Type B pancreatic cell (in vitro differentiated cells): ENCODE data around the gene HMG20A. TPM values are rescaled to one million over a fixed set of nuclear protein-coding genes. Genes with fewer than 3 reads are reported as not detected.

ENCODE experiments used
- DNase-seq: peaks from one replicate; pipeline ENCODE4 v3.0.0; 2021; ENCODE audit warnings: mixed read lengths; ENCODE audit not compliant: unreplicated experiment; ENCODE audit errors: extremely low spot score
- H3K27ac Mint-ChIP-seq: 2 replicates; pipeline ENCODE4 v1.8.0; 2021; ENCODE audit warnings: mild to moderate bottlenecking, mixed read lengths
- H3K27me3 Mint-ChIP-seq: 2 replicates; pipeline ENCODE4 v1.8.0; 2021; ENCODE audit warnings: mixed read lengths
- H3K36me3 Mint-ChIP-seq: 2 replicates; pipeline ENCODE4 v1.8.0; 2021; ENCODE audit warnings: mixed read lengths
- H3K4me1 Mint-ChIP-seq: one replicate; pipeline ENCODE4 v1.8.0; 2021; ENCODE audit warnings: mixed read lengths; ENCODE audit not compliant: unreplicated experiment
- H3K4me3 Mint-ChIP-seq: 2 replicates; pipeline ENCODE4 v1.8.0; 2021; ENCODE audit warnings: mild to moderate bottlenecking, mixed read lengths
- H3K9me3 Mint-ChIP-seq: 2 replicates; pipeline ENCODE4 v1.8.0; 2021; ENCODE audit warnings: mixed read lengths
- CTCF ChIP-seq: fragments of 200-600 bp; sonication (generic); conservative IDR thresholded peaks from 2 replicates; pipeline ENCODE4 v1.5.0; 2021; ENCODE audit warnings: antibody characterized with exemption, mild to moderate bottlenecking
- total RNA-seq: library from RNA; stranded (reverse); gene quantifications from 2 replicates; pipeline ENCODE4 v1.2.1, GENCODE V29; 2021; ENCODE audit warnings: low replicate concordance

Gene HMG20A
- total RNA-seq, 1 donor from 2014 or later = 48.7 TPM

- Mint-ChIP-seq H3K4me1 (peaks cover 57% of the 10 kb centered on the region), H3K27ac (peak overlapping the region; percentile 61), H3K4me3 (no peak overlapping the region), H3K27me3 (no peaks in the 10 kb centered on the region), H3K36me3 (peaks cover 4% of the 10 kb centered on the region), H3K9me3 (peaks cover under 1% of the 10 kb centered on the region)
- TF ChIP-seq CTCF = no peak
- DNase-seq = no peak
Observed at GRCh38 chr15:77506311-77507142, 85.8 kb downstream of the HMG20A start.

DNA sequence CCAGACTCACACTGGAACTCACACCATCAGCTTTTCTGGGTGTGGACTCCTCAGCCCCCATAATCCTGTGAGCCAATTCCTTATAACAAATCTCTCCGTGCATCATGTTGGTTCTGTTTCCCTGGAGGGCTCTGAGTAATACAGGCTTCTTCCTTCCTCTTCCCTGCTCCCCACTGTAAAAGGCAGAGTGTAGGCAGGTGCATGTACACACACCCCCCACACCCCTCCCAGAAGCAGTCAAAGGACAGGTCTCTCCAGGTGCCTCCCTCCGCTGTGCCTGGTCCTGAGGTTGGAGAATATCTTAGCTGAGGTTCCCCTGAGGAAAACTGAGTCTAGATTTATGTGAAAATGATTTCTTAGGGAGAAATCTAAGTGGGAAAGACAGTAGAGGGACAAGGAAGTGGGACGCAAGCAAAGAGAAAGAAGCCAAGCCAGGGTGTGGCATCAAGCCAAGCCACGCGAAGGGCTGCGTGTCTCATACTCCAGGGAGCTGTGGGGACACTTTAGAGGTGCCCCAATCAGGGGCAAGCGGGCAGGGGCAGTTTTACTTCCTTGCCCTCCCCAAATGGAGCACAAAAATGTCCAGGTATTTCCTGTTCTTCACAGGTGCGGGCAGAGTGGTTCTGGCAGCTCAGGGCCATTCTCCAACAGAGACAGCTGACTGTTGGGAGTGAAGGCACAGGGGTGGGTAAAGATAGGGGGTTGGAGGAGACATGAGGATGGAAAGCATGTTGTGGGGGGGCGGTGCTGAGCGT is 86.6 kb downstream of the HMG20A start:
- peak overlapping the region; percentile 9 for H3K4me3 Mint-ChIP-seq
- H3K36me3 Mint-ChIP-seq = peaks cover 2% of the 10 kb centered on the region
- peaks cover 6% of the 10 kb centered on the region for H3K9me3 Mint-ChIP-seq
- peaks cover 56% of the 10 kb centered on the region for H3K4me1 Mint-ChIP-seq
- peak overlapping the region; percentile 61 for H3K27ac Mint-ChIP-seq
- DNase-seq = no peak
- H3K27me3 Mint-ChIP-seq = no peaks in the 10 kb centered on the region
- TF ChIP-seq CTCF = no peak

GRCh38 chr15:77507911-77508310 is 87.2 kb downstream of the HMG20A start:
- TF ChIP-seq CTCF = no peak
- Mint-ChIP-seq H3K4me3 (no peak overlapping the region), H3K9me3 (peaks cover 6% of the 10 kb centered on the region), H3K27ac (peak overlapping the region; percentile 61), H3K36me3 (no peaks in the 10 kb centered on the region), H3K27me3 (no peaks in the 10 kb centered on the region), H3K4me1 (peaks cover 56% of the 10 kb centered on the region)
- DNase-seq = no peak

- H3K36me3 Mint-ChIP-seq = no peaks in the 10 kb centered on the region
- H3K27ac Mint-ChIP-seq = no peak overlapping the region
- peaks cover 6% of the 10 kb centered on the region for H3K9me3 Mint-ChIP-seq
- TF ChIP-seq CTCF = no peak
- DNase-seq = no peak
- peaks cover 54% of the 10 kb centered on the region for H3K4me1 Mint-ChIP-seq
- no peak overlapping the region for H3K4me3 Mint-ChIP-seq
- H3K27me3 Mint-ChIP-seq = no peaks in the 10 kb centered on the region
Observed at GRCh38 chr15:77508541-77509243, 88.0 kb downstream of the HMG20A start.
